C4-2B (cell line): Measurements from ENCODE around the gene CKB.

Experiments used
- CTCF ChIP-seq: fragments of 450-650 bp; conservative IDR thresholded peaks from 2 replicates; pipeline ENCODE4 v1.5.1; 2017; ENCODE audit warnings: mild to moderate bottlenecking
- ZFX ChIP-seq: fragments of 450-650 bp; IDR thresholded peaks from 2 replicates; pipeline ENCODE4 v1.6.1; 2017

- TF ChIP-seq CTCF (no peak), ZFX (no peak)
Observed at GRCh38 chr14:103492156-103492925, 30.3 kb downstream of the CKB start.
